Esophagus muscularis mucosa (tissue), 3 donors: ENCODE data around the gene TRABD2A.

ENCODE experiments used
- CTCF ChIP-seq, 3 experiments: fragments of 200-600 bp in 2 of 3; fragments of 450-650 bp in 1 of 3; sonication (generic) in 2 of 3; IDR thresholded peaks; one replicate each; pipeline ENCODE4 v1.5.1; 2017 to 2019; ENCODE audit warnings: antibody characterized with exemption in 3 of 3, mild to moderate bottlenecking in 2 of 3, moderate library complexity in 1 of 3
- POLR2A ChIP-seq: fragments of 450-650 bp; IDR thresholded peaks from one replicate; pipeline ENCODE4 v1.6.1; 2017; ENCODE audit warnings: antibody characterized with exemption, moderate library complexity, mild to moderate bottlenecking, low read depth
- POLR2AphosphoS5 ChIP-seq, 2 donors: sonication (generic); formaldehyde crosslinking; IDR thresholded peaks; one replicate each; pipeline ENCODE4 v1.6.1; 2017; ENCODE audit warnings: antibody characterized with exemption in 2 of 2

GRCh38 chr2:84858937-84859336 is 21.9 kb downstream of the TRABD2A start:
- TF ChIP-seq CTCF (IDR thresholded peaks at IDR 0.05), result no peak
- TF ChIP-seq POLR2AphosphoS5 (IDR thresholded peaks at IDR 0.05), result no peak
- no peak for TF ChIP-seq POLR2A
